ENCODE data around the gene GRM7. TPM values are rescaled to one million over a fixed set of nuclear protein-coding genes. Genes with fewer than 3 reads are reported as not detected.

GRM7 gene
- total RNA-seq, 4 donors from 2014 or later = 0.39 TPM; not detected in 3

GRCh38 chr3:7288133-7288532, 427.2 kb downstream of the GRM7 start:
- Histone ChIP-seq H3K36me3 (no peaks in the 10 kb centered on the region), H3K9me3 (no peaks in the 10 kb centered on the region), H3K27me3 (no peaks in the 10 kb centered on the region), H3K4me1 (no peaks in the 10 kb centered on the region), H3K27ac (replicated peaks in 1 of 4) (no peak overlapping the region), H3K4me3 (no peak overlapping the region)
- TF ChIP-seq POLR2AphosphoS5 (IDR thresholded peaks at IDR 0.05) (no peak), POLR2A (IDR thresholded peaks at IDR 0.05; ENCODE audit: low read depth) (no peak), EP300 (IDR thresholded peaks at IDR 0.05) (no peak), CTCF (IDR thresholded peaks at IDR 0.05) (no peak)
- DNase-seq (ENCODE audit: extremely low spot score) = no peak
- intact Hi-C loops (cut with DNase I) = loop anchor here (5.0 to 10.0 kb wide), 3 partner anchors 259 to 824 kb away; no protein-coding TSS in a partner anchor
- WGBS = 74% methylated on average over 3 of the region's 3 CpGs

GRCh38 chr3:7289121-7289520, 428.2 kb downstream of the GRM7 start:
- Histone ChIP-seq H3K4me3 (no peak overlapping the region), H3K4me1 (no peaks in the 10 kb centered on the region), H3K9me3 (no peaks in the 10 kb centered on the region), H3K27me3 (no peaks in the 10 kb centered on the region), H3K36me3 (no peaks in the 10 kb centered on the region), H3K27ac (replicated peaks in 1 of 4) (no peak overlapping the region)
- 82% methylated on average over 1 of the region's 1 CpG for WGBS
- TF ChIP-seq EP300 (IDR thresholded peaks at IDR 0.05) (no peak), POLR2A (IDR thresholded peaks at IDR 0.05; ENCODE audit: low read depth) (no peak), CTCF (IDR thresholded peaks at IDR 0.05) (no peak), POLR2AphosphoS5 (IDR thresholded peaks at IDR 0.05) (no peak)
- DNase-seq (ENCODE audit: extremely low spot score) = no peak
- intact Hi-C loops (cut with DNase I) = loop anchor here (5.0 to 10.0 kb wide), 3 partner anchors 258 to 823 kb away; no protein-coding TSS in a partner anchor

GRCh38 chr3:7290077-7290825, 429.3 kb downstream of the GRM7 start:
- no peak overlapping the region for H3K4me3 ChIP-seq
- H3K27me3 ChIP-seq = no peaks in the 10 kb centered on the region
- no peaks in the 10 kb centered on the region for H3K36me3 ChIP-seq
- H3K4me1 ChIP-seq = no peaks in the 10 kb centered on the region
- intact Hi-C loops (cut with DNase I) = no loop called here
- no peak overlapping the region for H3K27ac ChIP-seq (replicated peaks in 1 of 4)
- TF ChIP-seq POLR2A (IDR thresholded peaks at IDR 0.05; ENCODE audit: low read depth) = no peak
- TF ChIP-seq EP300 (IDR thresholded peaks at IDR 0.05) = no peak
- no peak for TF ChIP-seq CTCF (IDR thresholded peaks at IDR 0.05)
- no peak for TF ChIP-seq POLR2AphosphoS5 (IDR thresholded peaks at IDR 0.05)
- 62% methylated on average over 1 of the region's 1 CpG for whole genome bisulfite sequencing
- no peaks in the 10 kb centered on the region for H3K9me3 ChIP-seq
- DNase-seq (ENCODE audit: extremely low spot score) = no peak

- H3K9me3 ChIP-seq = no peaks in the 10 kb centered on the region
- H3K4me3 ChIP-seq = no peak overlapping the region
- intact Hi-C loops (cut with DNase I) = no loop called here
- no peaks in the 10 kb centered on the region for H3K4me1 ChIP-seq
- no peak overlapping the region for H3K27ac ChIP-seq (replicated peaks in 1 of 4)
- no peaks in the 10 kb centered on the region for H3K27me3 ChIP-seq
- DNase-seq (ENCODE audit: extremely low spot score) = no peak
- 96% methylated on average over 2 of the region's 2 CpGs for WGBS
- TF ChIP-seq POLR2AphosphoS5 (IDR thresholded peaks at IDR 0.05) (no peak), EP300 (IDR thresholded peaks at IDR 0.05) (no peak), CTCF (IDR thresholded peaks at IDR 0.05) (no peak), POLR2A (IDR thresholded peaks at IDR 0.05; ENCODE audit: low read depth) (no peak)
- no peaks in the 10 kb centered on the region for H3K36me3 ChIP-seq
Measured at GRCh38 chr3:7292362-7292761, 431.4 kb downstream of the GRM7 start.

Data from esophagus muscularis mucosa (tissue), 4 donors.